Stimulated activated CD8-positive, alpha-beta memory T cell treated with anti-CD3 and anti-CD28 coated beads, Interleukin-12 subunit alpha, Interleukin-12 subunit beta, amount 100 ng/mL, for 1 hour (primary cell): Measurements from ENCODE around the gene CTNNA2.

Experiments
- DNase-seq: peaks from one replicate; pipeline ENCODE4 v3.0.0-alpha.2; 2020; ENCODE audit warnings: low read depth

Gene CTNNA2

GRCh38 chr2:79612999-79613398 is 100.1 kb downstream of the CTNNA2 start:
- DNase-seq, result no peak

- no peak for DNase-seq
Measured at GRCh38 chr2:79619442-79619841, 106.6 kb downstream of the CTNNA2 start.

GRCh38 chr2:79619976-79620375 is 107.1 kb downstream of the CTNNA2 start:
- DNase-seq, result no peak

GRCh38 chr2:79620679-79621078 is 107.8 kb downstream of the CTNNA2 start:
- no peak for DNase-seq

- DNase-seq, result no peak
Measured at GRCh38 chr2:79621252-79621651, 108.4 kb downstream of the CTNNA2 start.

GRCh38 chr2:79621755-79622154 is 108.9 kb downstream of the CTNNA2 start:
- no peak for DNase-seq

GRCh38 chr2:79622508-79622907 is 109.7 kb downstream of the CTNNA2 start:
- DNase-seq, result no peak

- DNase-seq, result no peak
Measured at GRCh38 chr2:79627237-79627636, 114.4 kb downstream of the CTNNA2 start.

- DNase-seq, result no peak
Measured at GRCh38 chr2:79630060-79630459, 117.2 kb downstream of the CTNNA2 start.

GRCh38 chr2:79630972-79631557 is 118.2 kb downstream of the CTNNA2 start:
- DNase-seq, result no peak

- no peak for DNase-seq
Measured at GRCh38 chr2:79638410-79638809, 125.6 kb downstream of the CTNNA2 start.

- no peak for DNase-seq
Measured at GRCh38 chr2:79638954-79639353, 126.1 kb downstream of the CTNNA2 start.

GRCh38 chr2:79640001-79640400 is 127.2 kb downstream of the CTNNA2 start:
- DNase-seq, result no peak

GRCh38 chr2:79649531-79649930 is 136.7 kb downstream of the CTNNA2 start:
- DNase-seq, result no peak

- no peak for DNase-seq
Measured at GRCh38 chr2:79660557-79660956, 147.7 kb downstream of the CTNNA2 start.

- DNase-seq, result no peak
Measured at GRCh38 chr2:79665091-79665490, 152.2 kb downstream of the CTNNA2 start.

- no peak for DNase-seq
Measured at GRCh38 chr2:79666430-79666829, 153.6 kb downstream of the CTNNA2 start.

- no peak for DNase-seq
Measured at GRCh38 chr2:79669714-79670113, 156.9 kb downstream of the CTNNA2 start.

GRCh38 chr2:79670198-79670597 is 157.3 kb downstream of the CTNNA2 start:
- DNase-seq, result no peak

GRCh38 chr2:79686884-79687283 is 174.0 kb downstream of the CTNNA2 start:
- DNase-seq, result no peak

GRCh38 chr2:79695248-79695647 is 182.4 kb downstream of the CTNNA2 start:
- no peak for DNase-seq

GRCh38 chr2:79697200-79697599 is 184.3 kb downstream of the CTNNA2 start:
- no peak for DNase-seq

GRCh38 chr2:79700651-79701050 is 187.8 kb downstream of the CTNNA2 start:
- no peak for DNase-seq

GRCh38 chr2:79702905-79703304 is 190.1 kb downstream of the CTNNA2 start:
- no peak for DNase-seq

GRCh38 chr2:79711098-79711497 is 198.2 kb downstream of the CTNNA2 start:
- no peak for DNase-seq
